ENCODE data around the gene EZH1.
A peak's percentile ranks its signal among the peaks of the same experiment; 100 is the strongest.
"Not testable (repeated sequence)": the region's sequence is repeated elsewhere in the genome, so short reads cannot be mapped to it uniquely, and the experiment has no call there.

Gene EZH1

DNA sequence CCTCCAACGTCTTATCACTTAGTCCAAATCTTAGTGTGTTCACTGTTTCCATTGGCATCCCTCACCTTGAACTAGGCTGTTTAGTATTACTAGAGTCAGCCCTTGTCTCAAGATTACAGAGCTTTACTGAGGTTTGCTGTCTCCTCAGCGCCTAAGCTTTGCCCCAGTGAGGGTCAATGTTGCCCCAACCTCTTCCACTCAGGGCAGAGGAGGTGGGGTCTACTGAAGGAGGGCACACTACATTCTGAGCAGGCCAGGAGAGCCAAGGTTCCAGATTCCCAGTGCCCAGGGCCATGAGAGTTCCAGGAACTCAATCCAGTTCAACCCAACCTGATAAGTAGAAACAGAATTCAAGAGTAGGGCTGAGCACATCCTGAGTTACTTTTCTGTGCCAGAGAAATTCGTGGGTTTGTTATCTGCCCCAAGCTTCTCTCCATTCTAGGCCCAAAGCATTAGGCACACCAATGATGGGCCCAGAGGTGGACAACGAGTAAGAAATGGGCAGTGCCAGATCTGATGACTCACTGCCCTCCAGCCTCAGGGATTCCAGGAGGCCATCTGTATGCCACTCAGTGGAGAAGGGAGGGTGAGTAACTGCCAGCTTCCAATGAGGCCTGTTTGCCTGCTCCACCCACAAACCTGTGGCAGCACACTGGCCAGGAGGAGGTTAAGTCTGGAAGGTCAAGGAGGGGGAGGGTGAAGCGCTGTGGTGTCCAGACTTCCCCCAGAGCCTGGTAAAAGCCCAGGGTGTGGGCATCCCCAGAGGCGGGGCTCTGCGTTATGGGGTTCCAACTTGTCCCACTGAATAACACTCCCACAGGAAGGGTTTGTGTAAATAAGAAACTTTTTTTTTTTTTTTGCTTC lies 77.5 kb downstream of the EZH1 start:
- DNase-seq (ENCODE audit: low read depth): peak; percentile 69

DNA sequence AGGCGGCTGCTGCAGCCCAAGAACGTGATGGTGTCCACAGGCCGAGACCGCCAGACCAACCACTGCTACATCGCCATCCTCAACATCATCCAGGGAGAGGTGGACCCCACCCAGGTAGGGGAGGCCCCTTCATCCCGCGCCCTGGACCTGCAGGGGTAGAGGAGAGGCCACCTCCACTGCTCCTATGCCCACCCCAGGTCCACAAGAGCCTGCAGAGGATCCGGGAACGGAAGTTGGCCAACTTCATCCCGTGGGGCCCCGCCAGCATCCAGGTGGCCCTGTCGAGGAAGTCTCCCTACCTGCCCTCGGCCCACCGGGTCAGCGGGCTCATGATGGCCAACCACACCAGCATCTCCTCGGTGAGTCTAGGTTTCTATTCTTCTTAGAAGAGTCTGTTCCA lies 78.7 kb downstream of the EZH1 start:
- not testable (repeated sequence) for DNase-seq (ENCODE audit: low read depth)

DNA sequence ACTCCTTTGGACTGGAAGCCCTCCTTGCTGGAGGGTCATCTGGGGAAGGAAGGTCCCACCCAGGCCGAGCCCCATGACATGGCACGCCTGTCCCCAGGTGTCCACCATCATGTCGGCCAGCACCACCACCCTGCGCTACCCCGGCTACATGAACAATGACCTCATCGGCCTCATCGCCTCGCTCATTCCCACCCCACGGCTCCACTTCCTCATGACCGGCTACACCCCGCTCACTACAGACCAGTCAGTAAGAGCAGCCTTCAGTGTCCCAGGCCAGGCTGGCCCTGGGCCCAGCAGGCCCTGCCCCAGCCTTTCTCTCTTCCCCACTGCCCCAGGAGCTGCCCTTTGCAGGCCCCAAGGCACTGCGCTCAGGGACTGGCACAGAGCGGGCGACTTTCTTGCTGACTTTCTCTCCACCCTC lies 79.2 kb downstream of the EZH1 start:
- DNase-seq (ENCODE audit: low read depth): no peak

DNA sequence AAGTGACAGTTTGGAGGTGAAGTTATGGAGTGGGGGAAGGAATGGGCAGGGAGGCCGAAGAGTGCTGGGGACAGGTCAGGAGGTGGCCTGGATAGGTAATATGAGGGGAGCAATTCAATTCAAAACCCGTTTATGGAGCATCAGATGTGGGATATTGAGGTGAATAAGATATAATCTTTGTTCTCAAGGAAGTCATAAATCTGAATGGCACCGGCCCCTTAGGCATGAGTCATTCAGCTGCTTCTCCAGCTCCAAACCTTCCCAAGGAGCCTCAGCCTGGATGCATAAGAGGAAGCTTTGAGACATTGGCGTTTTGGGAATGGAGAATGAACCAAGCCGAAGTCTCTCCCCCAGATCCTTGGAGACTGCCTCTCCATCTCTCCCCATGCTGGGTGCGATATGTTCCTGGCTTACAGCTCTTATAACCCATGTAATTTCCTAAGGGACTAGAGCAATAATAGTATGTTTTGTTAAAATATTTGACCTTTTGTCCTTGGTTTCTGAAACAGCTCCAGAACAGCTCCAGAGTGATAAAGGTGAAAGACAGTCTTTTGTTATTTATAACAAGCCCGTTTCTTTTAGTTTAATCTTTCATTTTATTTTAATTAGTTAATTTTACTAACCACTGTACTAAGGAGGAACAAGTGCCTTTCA lies 84.0 kb downstream of the EZH1 start:
- peak; percentile 44 for DNase-seq (ENCODE audit: low read depth)

DNA sequence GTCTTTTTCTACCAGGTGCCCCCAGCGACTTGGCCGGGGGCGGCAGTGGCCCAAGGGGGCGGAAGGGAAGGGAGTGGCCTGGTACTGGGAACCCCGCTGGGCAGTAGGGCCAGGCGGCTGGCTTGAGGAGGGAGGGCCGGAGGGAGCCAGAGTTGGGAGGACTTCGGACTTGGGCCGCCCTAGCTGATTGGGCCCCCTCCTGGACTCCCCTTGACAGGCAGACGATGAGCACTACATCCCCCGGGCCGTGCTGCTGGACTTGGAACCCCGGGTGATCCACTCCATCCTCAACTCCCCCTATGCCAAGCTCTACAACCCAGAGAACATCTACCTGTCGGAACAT lies 84.9 kb downstream of the EZH1 start:
- not testable (repeated sequence) for DNase-seq (ENCODE audit: low read depth)

DNA sequence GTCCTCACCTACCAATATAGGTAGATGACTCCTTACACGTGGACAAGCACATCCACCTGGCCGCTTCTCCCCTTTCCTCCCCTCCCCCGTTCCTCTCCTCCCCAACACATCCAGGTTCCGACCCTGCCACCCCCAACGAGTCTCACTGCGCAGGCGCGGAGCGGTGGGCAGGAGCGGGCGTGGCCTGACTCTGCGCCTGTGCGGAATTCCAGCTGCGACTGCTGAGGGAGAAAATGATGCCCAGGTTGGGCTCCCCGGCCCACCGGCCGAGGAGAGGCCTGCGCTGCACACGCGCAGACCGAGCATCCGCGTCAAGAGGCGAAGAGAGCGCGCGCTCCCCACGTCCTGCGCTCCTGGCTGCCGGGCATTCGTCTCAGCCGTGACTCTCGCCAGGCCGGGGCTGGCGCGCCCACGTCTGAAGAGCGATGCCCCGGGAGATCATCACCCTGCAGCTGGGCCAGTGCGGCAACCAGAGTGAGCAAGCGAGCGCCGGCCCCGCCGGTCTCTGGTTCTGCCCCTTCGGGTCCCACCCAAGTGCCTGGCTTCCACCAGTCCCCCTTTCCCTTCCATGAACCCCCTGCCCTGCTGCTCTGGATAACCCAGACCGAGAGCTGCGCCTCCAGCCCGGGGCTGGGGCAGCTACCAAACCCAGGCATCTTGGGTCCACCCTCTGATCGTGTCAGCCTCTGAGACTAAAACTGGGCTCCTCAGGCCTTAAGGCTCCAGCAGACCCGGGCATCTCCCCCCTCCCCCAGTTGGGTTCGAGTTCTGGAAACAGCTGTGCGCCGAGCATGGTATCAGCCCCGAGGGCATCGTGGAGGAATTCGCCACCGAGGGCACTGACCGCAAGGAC lies 85.5 kb downstream of the EZH1 start, which contains the start of gene TUBG2:
Gene TUBG2 (plus strand): TSS at position 206 of the 853 bp plus-strand sequence. CDS start 220 bp downstream, at position 426.
- DNase-seq (ENCODE audit: low read depth): peak; percentile 53

DNA sequence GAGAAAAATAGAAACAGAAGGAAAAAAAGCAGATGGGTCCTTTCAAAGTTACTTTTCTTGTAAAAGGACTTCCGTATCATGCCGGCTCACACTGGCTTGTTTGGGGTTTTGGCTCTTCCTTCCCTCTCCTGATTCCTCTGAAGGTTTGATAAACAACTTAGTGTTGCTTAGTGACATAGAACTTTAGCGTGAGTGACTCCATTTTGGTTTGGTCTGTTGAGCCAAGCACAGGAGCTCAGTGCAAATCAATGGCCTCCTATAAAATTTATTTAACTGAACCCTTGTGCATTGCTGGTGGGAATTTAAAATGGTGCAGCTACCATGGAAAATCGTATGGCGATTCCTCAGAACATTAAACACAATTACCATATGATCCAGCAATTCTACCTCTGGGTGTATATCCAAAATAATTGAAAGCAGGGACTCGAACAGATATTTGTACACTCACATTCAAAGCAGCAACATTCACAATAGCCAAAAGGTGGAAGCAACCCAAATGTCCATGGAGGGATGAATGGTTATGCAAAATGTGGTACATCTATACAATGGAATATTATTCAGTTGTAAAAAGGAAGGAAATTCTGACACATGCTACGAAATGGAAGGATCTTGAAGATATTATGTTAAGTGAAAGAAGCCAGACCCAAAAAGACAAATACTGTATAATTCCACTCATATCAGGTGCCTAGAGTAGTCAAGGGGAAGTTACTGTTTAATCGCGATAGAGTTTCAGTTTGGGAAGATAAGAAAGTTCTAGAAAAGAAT lies 86.8 kb downstream of the EZH1 start:
- DNase-seq (ENCODE audit: low read depth): no peak

DNA sequence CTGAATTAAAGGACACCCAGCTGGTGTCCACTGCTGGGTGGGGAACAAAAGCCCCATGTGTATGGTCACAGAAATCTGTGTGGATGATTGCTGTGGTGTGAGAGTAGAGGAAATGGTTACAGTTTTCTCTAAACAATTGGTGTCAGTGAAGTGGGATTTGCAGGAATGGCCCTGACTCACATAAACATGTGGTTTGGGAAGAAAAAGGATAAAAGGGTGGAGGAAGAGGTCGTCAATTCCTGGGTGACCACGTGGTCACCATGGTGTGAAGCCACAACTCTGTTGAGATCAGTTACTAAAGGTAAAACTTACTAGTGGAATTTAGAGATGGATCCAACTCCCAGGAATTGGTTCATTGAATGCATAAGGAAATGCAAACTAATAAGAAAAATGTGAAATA lies 89.3 kb downstream of the EZH1 start:
- DNase-seq (ENCODE audit: low read depth): peak; percentile 35

DNA sequence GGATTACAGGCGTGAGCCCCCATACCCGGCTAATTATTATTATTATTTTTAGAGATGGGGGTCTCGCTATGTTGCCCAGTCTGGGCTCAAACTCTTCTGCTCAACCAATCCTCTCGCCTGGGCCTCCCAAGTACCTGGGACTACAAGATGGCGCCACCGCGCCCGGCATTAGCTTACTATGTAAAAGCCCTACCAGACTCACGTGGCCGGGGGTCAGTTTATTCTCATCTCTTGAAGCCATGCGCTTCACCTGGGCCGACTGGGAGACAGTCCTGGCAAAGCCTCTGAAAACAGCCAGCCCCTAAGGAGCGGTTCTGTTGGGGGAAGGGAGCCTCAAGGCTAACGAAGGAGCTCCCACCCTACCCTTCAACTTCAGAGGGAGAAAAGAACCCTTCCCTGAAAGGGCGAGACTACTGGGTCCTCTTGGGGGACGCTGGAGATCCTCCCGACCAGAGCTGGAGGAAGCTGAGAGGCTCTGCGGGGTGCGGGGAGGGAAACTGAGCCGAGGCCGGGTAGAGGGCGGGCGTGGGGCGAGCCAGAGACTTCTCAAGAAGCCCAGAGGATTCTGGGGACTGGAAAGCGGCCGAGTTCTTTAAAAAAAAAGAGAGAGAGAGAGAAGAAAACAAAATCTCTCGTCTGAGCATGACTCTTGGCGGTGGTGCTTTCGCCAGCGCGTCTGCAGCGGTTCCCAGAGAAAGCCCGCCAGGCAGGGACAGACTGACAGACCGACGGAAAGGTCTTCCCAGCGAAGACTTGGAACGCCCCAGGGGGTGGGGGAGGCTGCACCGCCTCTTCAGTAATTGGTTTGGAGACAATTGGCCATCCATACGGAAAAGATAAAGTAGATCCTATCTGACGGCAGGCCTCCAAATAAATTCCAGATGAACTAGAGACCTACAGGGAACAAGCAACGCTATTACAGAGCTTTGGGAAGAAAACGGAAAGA lies 91.4 kb downstream of the EZH1 start:
- DNase-seq (ENCODE audit: low read depth): peak; percentile 52

DNA sequence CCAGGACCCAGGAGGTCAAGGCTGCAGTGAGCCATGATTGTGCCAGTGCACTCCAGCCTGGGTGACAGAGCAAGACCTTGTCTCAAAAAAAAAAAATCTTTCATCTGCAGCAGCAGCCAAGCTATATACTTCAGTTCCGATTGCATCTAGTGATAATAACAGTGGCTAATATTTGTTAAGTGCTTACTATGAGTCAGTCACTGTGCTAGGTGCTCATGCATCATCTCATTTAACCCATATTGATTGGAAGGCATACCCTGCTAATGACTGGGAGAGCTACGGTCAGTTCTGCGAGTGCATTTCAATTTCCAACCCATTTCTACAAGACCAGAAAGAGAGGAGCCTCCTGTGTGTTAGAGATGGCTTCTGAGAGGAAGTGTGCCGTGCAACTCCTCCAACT lies 93.4 kb downstream of the EZH1 start:
- DNase-seq (ENCODE audit: low read depth): no peak
